A673 (cell line): ENCODE results near the gene TBCA. TPM values are rescaled to one million over a fixed set of nuclear protein-coding genes. Genes with fewer than 3 reads are reported as not detected.

ENCODE experiments used
- BruUV-seq: library from RNA; stranded (reverse); fragments of 400-500 nt; replicated peaks from 2 replicates; lab custom pipeline; 2021; lab: Mats Ljungman, UMichigan
- CTCF ChIA-PET: fragments of 300-600 bp; sonication (Branson Sonifier 250); formaldehyde crosslinking; loops from one replicate; lab custom pipeline; 2022; ENCODE audit warnings: antibody characterized with exemption; lab: Charles Lee
- POLR2A ChIA-PET: fragments of 300-600 bp; sonication (Branson Sonifier 250); formaldehyde crosslinking; loops from one replicate; lab custom pipeline; 2022; ENCODE audit warnings: antibody characterized with exemption; ENCODE audit not compliant: low non-redundant PET; lab: Charles Lee
- DNase-seq: peaks from one replicate; pipeline ENCODE4 v3.0.0-alpha.2; 2015; ENCODE audit warnings: low spot score
- H3K27ac ChIP-seq: fragments of 200-600 bp; sonication (generic); 2 replicates; pipeline ENCODE4 v1.5.1; 2016; ENCODE audit warnings: mixed run types, low read depth, mild to moderate bottlenecking, mixed read lengths, antibody characterized with exemption, low read length; ENCODE audit not compliant: poor library complexity, severe bottlenecking
- H3K27me3 ChIP-seq: fragments of 200-600 bp; sonication (generic); replicated peaks from 2 replicates; pipeline ENCODE4 v1.6.1; 2017; ENCODE audit warnings: mixed run types, low read depth, mild to moderate bottlenecking, mixed read lengths, antibody characterized with exemption, low read length; ENCODE audit not compliant: insufficient read depth, poor library complexity
- H3K36me3 ChIP-seq: fragments of 200-600 bp; sonication (generic); 2 replicates; pipeline ENCODE4 v1.6.1; 2016; ENCODE audit warnings: mixed run types, mild to moderate bottlenecking, mixed read lengths, antibody characterized with exemption, low read length; ENCODE audit not compliant: insufficient read depth, poor library complexity, severe bottlenecking
- H3K4me1 ChIP-seq: fragments of 200-600 bp; sonication (generic); 2 replicates; pipeline ENCODE4 v1.6.1; 2017; ENCODE audit warnings: mixed run types, mild to moderate bottlenecking, mixed read lengths, antibody characterized with exemption, low read length; ENCODE audit not compliant: insufficient read depth, poor library complexity, severe bottlenecking
- H3K4me3 ChIP-seq: fragments of 200-600 bp; sonication (generic); 2 replicates; pipeline ENCODE4 v1.5.1; 2016; ENCODE audit warnings: low read depth, mixed run types, mild to moderate bottlenecking, mixed read lengths, low read length; ENCODE audit not compliant: poor library complexity, severe bottlenecking
- H3K9me3 ChIP-seq: fragments of 200-600 bp; sonication (generic); 2 replicates; pipeline ENCODE4 v1.6.1; 2016; ENCODE audit warnings: mixed run types, low read depth, mild to moderate bottlenecking, mixed read lengths, antibody characterized with exemption, low read length; ENCODE audit not compliant: poor library complexity, severe bottlenecking
- EZH2 ChIP-seq: fragments of 200-600 bp; sonication (generic); IDR thresholded peaks from 2 replicates; pipeline ENCODE4 v1.6.1; 2017; ENCODE audit warnings: borderline replicate concordance, low read depth, mild to moderate bottlenecking, mixed read lengths, antibody characterized with exemption, low read length; ENCODE audit not compliant: poor library complexity, severe bottlenecking
- intact Hi-C: fragments of 100-400 bp; cut with micrococcal nuclease; formaldehyde crosslinking; loops from one replicate; pipeline ENCODE4 v1.10.0; 2022; ENCODE audit not compliant: unreplicated experiment
- total RNA-seq: library from RNA; stranded (reverse); gene quantifications from 2 replicates; pipeline ENCODE4 v1.2.3, GENCODE V29; 2021
- TF ChIP-seq, protein P1 (sequence below): fragments of 300-800, 200-600 bp; sonication (generic); conservative IDR thresholded peaks from 2 replicates; pipeline ENCODE4 v1.5.1; 2017; ENCODE audit warnings: low read depth, mild to moderate bottlenecking, antibody characterized with exemption, low read length, moderate library complexity, mixed read lengths

The TBCA gene
- total RNA-seq, 1 experiment from 2014 or later = 297 TPM

DNA sequence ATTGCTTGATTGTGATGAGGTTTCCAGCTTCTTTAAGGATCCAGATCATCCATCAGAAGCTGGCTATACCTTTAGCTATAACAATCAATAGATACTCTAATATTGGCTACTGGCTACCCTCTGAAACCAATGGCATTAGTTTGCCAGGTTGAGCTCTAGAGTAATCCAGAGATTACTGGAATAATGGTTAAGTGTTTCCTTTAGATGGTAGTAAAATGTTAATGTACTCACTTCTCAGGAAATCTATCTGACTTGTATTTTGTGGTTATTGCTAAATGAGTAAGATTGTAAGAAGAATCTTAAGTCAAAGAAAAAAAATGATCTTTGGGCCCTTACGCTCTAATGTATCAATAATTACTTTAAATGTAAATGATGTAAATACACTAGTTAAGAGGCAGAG is 80.0 kb downstream of the TBCA start:
- peaks cover 6% of the 10 kb centered on the region for H3K36me3 ChIP-seq
- TF ChIP-seq, protein P1, sequence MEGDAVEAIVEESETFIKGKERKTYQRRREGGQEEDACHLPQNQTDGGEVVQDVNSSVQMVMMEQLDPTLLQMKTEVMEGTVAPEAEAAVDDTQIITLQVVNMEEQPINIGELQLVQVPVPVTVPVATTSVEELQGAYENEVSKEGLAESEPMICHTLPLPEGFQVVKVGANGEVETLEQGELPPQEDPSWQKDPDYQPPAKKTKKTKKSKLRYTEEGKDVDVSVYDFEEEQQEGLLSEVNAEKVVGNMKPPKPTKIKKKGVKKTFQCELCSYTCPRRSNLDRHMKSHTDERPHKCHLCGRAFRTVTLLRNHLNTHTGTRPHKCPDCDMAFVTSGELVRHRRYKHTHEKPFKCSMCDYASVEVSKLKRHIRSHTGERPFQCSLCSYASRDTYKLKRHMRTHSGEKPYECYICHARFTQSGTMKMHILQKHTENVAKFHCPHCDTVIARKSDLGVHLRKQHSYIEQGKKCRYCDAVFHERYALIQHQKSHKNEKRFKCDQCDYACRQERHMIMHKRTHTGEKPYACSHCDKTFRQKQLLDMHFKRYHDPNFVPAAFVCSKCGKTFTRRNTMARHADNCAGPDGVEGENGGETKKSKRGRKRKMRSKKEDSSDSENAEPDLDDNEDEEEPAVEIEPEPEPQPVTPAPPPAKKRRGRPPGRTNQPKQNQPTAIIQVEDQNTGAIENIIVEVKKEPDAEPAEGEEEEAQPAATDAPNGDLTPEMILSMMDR = no peak
- no peak for TF ChIP-seq EZH2
- peaks cover 8% of the 10 kb centered on the region for H3K9me3 ChIP-seq
- BruUV-seq = no TSS peak
- no peak for DNase-seq
- ChIA-PET POLR2A (no interaction called here), CTCF (no interaction called here)
- peaks cover 5% of the 10 kb centered on the region for H3K4me1 ChIP-seq
- H3K27ac ChIP-seq = no peak overlapping the region
- no peaks in the 10 kb centered on the region for H3K27me3 ChIP-seq
- H3K4me3 ChIP-seq = no peak overlapping the region
- intact Hi-C loops = no loop called here

DNA sequence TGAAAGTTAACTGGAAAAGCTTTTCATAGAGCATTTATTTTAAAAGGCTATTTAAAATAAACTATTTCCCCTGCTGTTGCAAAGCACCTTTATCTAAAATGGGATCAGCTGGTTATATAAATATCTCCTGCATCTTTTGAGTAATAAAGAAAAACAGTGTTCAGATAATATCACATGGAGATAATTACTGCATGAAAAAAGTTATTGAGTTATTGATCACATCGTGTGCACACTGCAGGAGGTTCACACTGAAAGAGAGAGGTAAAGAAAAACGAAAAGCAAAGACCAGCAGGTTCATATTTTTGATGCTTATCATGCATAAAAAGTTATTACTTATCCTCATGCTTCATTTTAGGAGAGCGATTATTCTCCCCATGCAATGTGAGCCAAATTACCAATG is 82.2 kb downstream of the TBCA start:
- ChIA-PET CTCF (no interaction called here), POLR2A (no interaction called here)
- DNase-seq = no peak
- no peaks in the 10 kb centered on the region for H3K27me3 ChIP-seq
- BruUV-seq = no TSS peak
- no peak overlapping the region for H3K4me3 ChIP-seq
- peaks cover 5% of the 10 kb centered on the region for H3K4me1 ChIP-seq
- H3K27ac ChIP-seq = no peak overlapping the region
- peaks cover 8% of the 10 kb centered on the region for H3K9me3 ChIP-seq
- intact Hi-C loops = no loop called here
- peaks cover 16% of the 10 kb centered on the region for H3K36me3 ChIP-seq
- no peak for TF ChIP-seq EZH2
- TF ChIP-seq, protein P1 = no peak

DNA sequence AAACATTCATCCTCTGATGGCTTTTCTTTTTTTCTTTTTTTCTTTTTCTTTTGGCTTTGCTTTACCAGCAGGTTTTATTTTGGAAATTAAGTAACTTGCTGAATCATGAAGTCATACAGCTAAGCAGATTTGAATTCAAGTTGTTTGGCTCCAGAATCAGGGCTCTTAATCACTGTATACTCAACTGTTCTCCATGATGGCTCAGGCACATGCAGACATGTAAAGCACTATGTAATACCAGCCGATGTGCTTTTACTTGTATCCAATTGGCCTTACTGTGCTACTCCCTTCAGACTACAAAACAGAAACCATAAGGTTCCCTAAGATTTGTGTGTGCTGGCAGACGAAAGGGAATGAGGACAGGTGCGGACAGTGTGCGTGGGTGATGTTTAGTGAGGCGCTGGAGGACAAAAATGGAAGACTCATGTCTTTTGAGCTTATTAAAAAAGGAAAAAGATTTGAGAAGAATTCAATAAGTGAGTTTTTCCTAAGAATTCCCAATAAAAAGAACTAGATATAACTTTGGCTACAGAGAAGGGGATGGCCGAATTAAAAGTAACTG is 92.9 kb downstream of the TBCA start:
- BruUV-seq = no TSS peak
- TF ChIP-seq, protein P1 = no peak
- TF ChIP-seq EZH2 = no peak
- Histone ChIP-seq H3K27me3 (no peaks in the 10 kb centered on the region), H3K4me3 (no peak overlapping the region), H3K36me3 (peaks cover 1% of the 10 kb centered on the region), H3K4me1 (no peaks in the 10 kb centered on the region), H3K9me3 (no peaks in the 10 kb centered on the region), H3K27ac (no peak overlapping the region)
- intact Hi-C loops = no loop called here
- DNase-seq = no peak
- POLR2A ChIA-PET = no interaction called here
- CTCF ChIA-PET = no interaction called here
